ENCODE data around the gene ERN1.

GRCh38 chr17:64008830-64009229 is 121.1 kb downstream of the ERN1 start:
- TF ChIP-seq CTCF (IDR thresholded peaks at IDR 0.05), result no peak
- no peak for TF ChIP-seq POLR2AphosphoS5 (IDR thresholded peaks at IDR 0.05)
